Liver (tissue), 9 donors: Measurements from ENCODE around the gene TMPRSS11A. TPM values are rescaled to one million over a fixed set of nuclear protein-coding genes. Genes with fewer than 3 reads are reported as not detected.

Experiments
- DNase-seq: peaks from one replicate; pipeline ENCODE4 v3.0.0-alpha.2; 2017; ENCODE audit warnings: low spot score
- H3K27ac ChIP-seq, 2 donors: one replicate each; pipeline ENCODE4 v1.7.0; 2013; ENCODE audit warnings: inconsistent platforms in 2 of 2, low read length in 2 of 2, control low read depth in 1 of 2, low read depth in 1 of 2, mild to moderate bottlenecking in 1 of 2
- H3K27me3 ChIP-seq, 4 donors: one replicate each; pipeline versions ENCODE4 v1.6.1 to v1.7.0; 2013; ENCODE audit warnings: low read length in 3 of 4, inconsistent platforms in 1 of 4, mild to moderate bottlenecking in 1 of 4, moderate library complexity in 1 of 4; ENCODE audit not compliant: control insufficient read depth in 4 of 4, insufficient read depth in 4 of 4
- H3K36me3 ChIP-seq, 4 donors: one replicate each; pipeline versions ENCODE4 v1.6.1 to v1.7.0; 2013; ENCODE audit warnings: low read length in 3 of 4, mild to moderate bottlenecking in 3 of 4, low read depth in 1 of 4, moderate library complexity in 1 of 4; ENCODE audit not compliant: control insufficient read depth in 4 of 4, insufficient read depth in 3 of 4
- H3K4me1 ChIP-seq, 4 donors: one replicate each; pipeline versions ENCODE4 v1.6.1 to v1.7.0; 2013; ENCODE audit warnings: low read length in 3 of 4, mild to moderate bottlenecking in 3 of 4, moderate library complexity in 1 of 4; ENCODE audit not compliant: control insufficient read depth in 4 of 4, insufficient read depth in 4 of 4
- H3K4me3 ChIP-seq, 3 donors: one replicate each; pipeline versions ENCODE4 v1.6.1 to v1.7.0; 2013; ENCODE audit warnings: low read length in 3 of 3, control low read depth in 1 of 3, low read depth in 1 of 3, mild to moderate bottlenecking in 1 of 3
- H3K9ac ChIP-seq, 2 donors: one replicate each; pipeline ENCODE4 v1.7.0; 2013; ENCODE audit warnings: low read length in 2 of 2, mild to moderate bottlenecking in 2 of 2, moderate library complexity in 2 of 2, control low read depth in 1 of 2, low read depth in 1 of 2
- H3K9me3 ChIP-seq, 4 donors: one replicate each; pipeline versions ENCODE4 v1.6.1 to v1.7.0; 2013; ENCODE audit warnings: low read length in 3 of 4; ENCODE audit not compliant: control insufficient read depth in 4 of 4
- ATF3 ChIP-seq: IDR thresholded peaks from 2 replicates; pipeline ENCODE4 v1.6.1; 2016; ENCODE audit warnings: antibody characterized with exemption
- CTCF ChIP-seq: fragments of 150-350 bp; IDR thresholded peaks from 2 replicates; pipeline ENCODE4 v1.5.1; 2017; ENCODE audit warnings: improper control_type of control experiment, low read depth, low read length; ENCODE audit not compliant: missing input control
- EGR1 ChIP-seq, 2 donors: IDR thresholded peaks; 2 replicates each; pipeline ENCODE4 v1.6.1; 2016 to 2018; ENCODE audit warnings: antibody characterized with exemption in 2 of 2, low read depth in 2 of 2
- FOXA1 ChIP-seq: IDR thresholded peaks from 2 replicates; pipeline ENCODE4 v1.6.1; 2016; ENCODE audit warnings: antibody characterized with exemption
- GABPA ChIP-seq, 2 donors: IDR thresholded peaks in 1 of 2; conservative IDR thresholded peaks in 1 of 2; 2 replicates each; pipeline ENCODE4 v1.6.1; 2016; ENCODE audit warnings: antibody characterized with exemption in 2 of 2, mild to moderate bottlenecking in 1 of 2, moderate library complexity in 1 of 2
- HNF4A ChIP-seq, 2 donors: conservative IDR thresholded peaks; 2 replicates each; pipeline ENCODE4 v1.6.1; 2016; ENCODE audit warnings: antibody characterized with exemption in 2 of 2, mild to moderate bottlenecking in 2 of 2
- HNF4G ChIP-seq: IDR thresholded peaks from 2 replicates; pipeline ENCODE4 v1.6.1; 2016; ENCODE audit warnings: antibody characterized with exemption
- JUND ChIP-seq, 2 donors: IDR thresholded peaks; 2 replicates each; pipeline ENCODE4 v1.6.1; 2016; ENCODE audit warnings: antibody characterized with exemption in 2 of 2
- MAX ChIP-seq: IDR thresholded peaks from 2 replicates; pipeline ENCODE4 v1.6.1; 2016; ENCODE audit warnings: antibody characterized with exemption
- NR2F2 ChIP-seq: IDR thresholded peaks from 2 replicates; pipeline ENCODE4 v1.6.1; 2016; ENCODE audit warnings: antibody characterized with exemption
- RAD21 ChIP-seq, 2 donors: IDR thresholded peaks; 2 replicates each; pipeline ENCODE4 v1.6.1; 2016; ENCODE audit warnings: antibody characterized with exemption in 2 of 2, mild to moderate bottlenecking in 2 of 2
- RXRA ChIP-seq, 2 donors: IDR thresholded peaks; 2 replicates each; pipeline ENCODE4 v1.6.1; 2017 to 2018; ENCODE audit warnings: antibody characterized with exemption in 2 of 2, mild to moderate bottlenecking in 1 of 2
- SP1 ChIP-seq: IDR thresholded peaks from 2 replicates; pipeline ENCODE4 v1.6.1; 2018; ENCODE audit warnings: antibody characterized with exemption, mild to moderate bottlenecking
- TAF1 ChIP-seq: conservative IDR thresholded peaks from 2 replicates; pipeline ENCODE4 v1.6.1; 2016; ENCODE audit warnings: antibody characterized with exemption, mild to moderate bottlenecking
- YY1 ChIP-seq: IDR thresholded peaks from 2 replicates; pipeline ENCODE4 v1.6.1; 2016; ENCODE audit warnings: antibody characterized with exemption, mild to moderate bottlenecking
- ZBTB33 ChIP-seq: IDR thresholded peaks from 2 replicates; pipeline ENCODE4 v1.6.1; 2016; ENCODE audit warnings: antibody characterized with exemption
- WGBS: extraction: QIAGEN DNeasy Blood & Tissue Kit; methylation state at CpG from one replicate; pipeline ENCODE4 v1.1.7; 2013; 5-methylcytosine and 5-hydroxymethylcytosine counted together
- polyA plus RNA-seq, 2 donors: library from polyadenylated mRNA; stranded (reverse) in 1 of 2; unstranded in 1 of 2; fragments of 200-250 nt in 1 of 2; fragments of >200 nt in 1 of 2; fragmentation: Nextera tagmentation in 1 of 2; extraction: Ambion mirVana in 1 of 2; gene quantifications; one replicate each; pipeline versions ENCODE4 v1.2.1 to v1.2.3, GENCODE V29; 2013 to 2015
- total RNA-seq, 2 donors: library from RNA; depleted of rRNA; stranded (reverse); fragments of >200 nt; gene quantifications; one replicate each; pipeline ENCODE4 v1.2.3, GENCODE V29; 2014
- donor health status: healthy.
- donor health status: healthy.
- donor health status: healthy.
- donor health status: healthy.
- donor health status: healthy.

Gene TMPRSS11A
- total and polyA plus RNA-seq, 4 donors = 0.01 TPM; not detected in 3

GRCh38 chr4:67880866-67881610 is 82.3 kb downstream of the TMPRSS11A start:
- no peak for DNase-seq
- no peak overlapping the region for H3K9ac ChIP-seq
- 81% methylated on average over 1 of the region's 1 CpG for WGBS

GRCh38 chr4:67879486-67879885 is 83.8 kb downstream of the TMPRSS11A start:
- DNase-seq = no peak
- TF ChIP-seq MAX = no peak
- TF ChIP-seq FOXA1 = no peak
- no peak for TF ChIP-seq CTCF
- TF ChIP-seq GABPA (IDR thresholded peaks at IDR 0.05 in 1 of 2, conservative IDR thresholded peaks at IDR 0.05 in 1 of 2) = no peak
- no peak for TF ChIP-seq RXRA (IDR thresholded peaks at IDR 0.05)
- TF ChIP-seq YY1 = no peak
- TF ChIP-seq ATF3 = no peak
- TF ChIP-seq ZBTB33 = no peak
- no peak for TF ChIP-seq SP1
- no peak for TF ChIP-seq RAD21 (IDR thresholded peaks at IDR 0.05)
- no peak for TF ChIP-seq HNF4A (conservative IDR thresholded peaks at IDR 0.05)
- TF ChIP-seq EGR1 (IDR thresholded peaks at IDR 0.05; ENCODE audit: low read depth in 2 of 2) = no peak
- TF ChIP-seq TAF1 = no peak
- TF ChIP-seq JUND (IDR thresholded peaks at IDR 0.05) = no peak
- TF ChIP-seq HNF4G = no peak
- no peak for TF ChIP-seq NR2F2
- H3K27me3 ChIP-seq = no peaks in the 10 kb centered on the region
- H3K9me3 ChIP-seq = no peaks in the 10 kb centered on the region
- no peaks in the 10 kb centered on the region for H3K36me3 ChIP-seq
- 93% methylated on average over 3 of the region's 3 CpGs for WGBS
- no peak overlapping the region for H3K4me3 ChIP-seq
- H3K27ac ChIP-seq = no peak overlapping the region
- H3K9ac ChIP-seq = no peak overlapping the region
- H3K4me1 ChIP-seq = no peaks in the 10 kb centered on the region

More at GRCh38 chr4:67880866-67881610, 82.3 kb downstream of the TMPRSS11A start:
- no peaks in the 10 kb centered on the region for H3K27me3 ChIP-seq
- no peaks in the 10 kb centered on the region for H3K9me3 ChIP-seq
- no peaks in the 10 kb centered on the region for H3K36me3 ChIP-seq
- no peak overlapping the region for H3K27ac ChIP-seq
- TF ChIP-seq RXRA (IDR thresholded peaks at IDR 0.05) = no peak
- TF ChIP-seq NR2F2 = no peak
- H3K4me3 ChIP-seq = no peak overlapping the region
- no peaks in the 10 kb centered on the region for H3K4me1 ChIP-seq
